ENCODE measurements around the gene BCAS4.

The BCAS4 gene

DNA sequence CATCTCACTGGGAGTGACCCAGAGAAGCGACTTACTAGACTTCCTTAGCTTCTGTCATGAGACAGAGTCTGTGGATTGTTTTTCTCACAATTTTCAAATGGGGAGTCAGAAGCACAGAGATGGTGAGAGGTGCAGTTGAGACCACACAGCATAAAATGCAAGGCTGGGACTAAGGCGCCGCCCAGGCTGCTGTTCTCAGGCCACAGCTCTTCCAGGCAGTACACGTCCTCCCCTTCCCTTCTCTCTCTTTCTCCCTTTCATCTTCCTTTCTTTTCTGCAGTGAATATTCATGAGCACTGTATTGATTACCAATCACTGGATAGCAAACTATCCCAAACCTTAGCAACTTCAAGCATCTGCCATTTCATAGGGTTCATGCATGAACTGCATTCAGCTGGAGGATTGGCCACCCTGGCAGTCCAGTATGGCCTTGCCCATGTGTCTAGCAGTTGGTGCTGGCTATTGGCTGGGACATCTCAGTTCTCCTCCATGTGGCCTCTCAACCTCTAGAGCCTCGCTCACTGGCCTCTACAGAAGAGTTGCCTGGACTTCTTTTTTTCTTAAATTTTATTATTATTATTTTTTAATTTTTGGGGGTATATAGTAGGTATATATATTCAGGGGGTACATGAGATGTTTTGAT is 11.4 kb downstream of the BCAS4 start:
- no peaks in the 10 kb centered on the region for H3K79me2 ChIP-seq (ENCODE audit: low read length)
- H3K4me3 ChIP-seq (ENCODE audit: low read length) = no peak overlapping the region
- no peaks in the 10 kb centered on the region for H3K36me3 ChIP-seq (replicated peaks; ENCODE audit: low read depth, low read length)
- H3K27me3 ChIP-seq (ENCODE audit: low read depth, low read length) = no peaks in the 10 kb centered on the region
- H2AFZ ChIP-seq (ENCODE audit: low read depth, low read length) = no peak overlapping the region
- H3K9me3 ChIP-seq (ENCODE audit: insufficient read depth, low read length) = no peaks in the 10 kb centered on the region
- H3K27ac ChIP-seq (ENCODE audit: low read length) = no peak overlapping the region
- H4K20me1 ChIP-seq (ENCODE audit: insufficient read depth, low read length) = no peaks in the 10 kb centered on the region
- TF ChIP-seq, protein P1, sequence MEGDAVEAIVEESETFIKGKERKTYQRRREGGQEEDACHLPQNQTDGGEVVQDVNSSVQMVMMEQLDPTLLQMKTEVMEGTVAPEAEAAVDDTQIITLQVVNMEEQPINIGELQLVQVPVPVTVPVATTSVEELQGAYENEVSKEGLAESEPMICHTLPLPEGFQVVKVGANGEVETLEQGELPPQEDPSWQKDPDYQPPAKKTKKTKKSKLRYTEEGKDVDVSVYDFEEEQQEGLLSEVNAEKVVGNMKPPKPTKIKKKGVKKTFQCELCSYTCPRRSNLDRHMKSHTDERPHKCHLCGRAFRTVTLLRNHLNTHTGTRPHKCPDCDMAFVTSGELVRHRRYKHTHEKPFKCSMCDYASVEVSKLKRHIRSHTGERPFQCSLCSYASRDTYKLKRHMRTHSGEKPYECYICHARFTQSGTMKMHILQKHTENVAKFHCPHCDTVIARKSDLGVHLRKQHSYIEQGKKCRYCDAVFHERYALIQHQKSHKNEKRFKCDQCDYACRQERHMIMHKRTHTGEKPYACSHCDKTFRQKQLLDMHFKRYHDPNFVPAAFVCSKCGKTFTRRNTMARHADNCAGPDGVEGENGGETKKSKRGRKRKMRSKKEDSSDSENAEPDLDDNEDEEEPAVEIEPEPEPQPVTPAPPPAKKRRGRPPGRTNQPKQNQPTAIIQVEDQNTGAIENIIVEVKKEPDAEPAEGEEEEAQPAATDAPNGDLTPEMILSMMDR (IDR thresholded peaks at IDR 0.05; ENCODE audit: low read depth, low read length) = no peak
- TF ChIP-seq EZH2phosphoT487 (IDR thresholded peaks at IDR 0.05; ENCODE audit: low read depth) = no peak
- H3K9ac ChIP-seq (ENCODE audit: low read length) = no peak overlapping the region
- no peak overlapping the region for H3K4me2 ChIP-seq (ENCODE audit: low read length)
- peaks cover 10% of the 10 kb centered on the region for H3K4me1 ChIP-seq (ENCODE audit: low read length)

DNA sequence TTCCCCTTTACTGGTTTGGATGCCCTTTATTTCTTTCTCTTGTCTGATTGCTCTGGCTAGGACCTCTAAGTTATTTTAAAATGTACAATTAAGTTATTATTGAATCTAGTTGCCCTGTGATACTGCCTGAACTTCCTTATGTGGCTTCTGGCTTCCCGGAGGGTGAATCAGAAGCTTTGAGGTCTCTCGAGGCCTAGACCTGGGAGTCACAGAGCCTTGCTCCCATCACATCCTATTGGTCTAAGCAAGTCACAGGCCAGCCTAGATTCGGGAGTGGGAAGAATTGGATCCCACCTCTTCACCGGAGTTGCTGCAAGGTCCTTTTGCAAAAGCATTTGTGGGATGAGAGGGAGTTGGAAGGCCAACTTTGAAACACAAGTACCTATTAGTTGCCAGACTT is 15.2 kb downstream of the BCAS4 start:
- H3K4me3 ChIP-seq (ENCODE audit: low read length) = no peak overlapping the region
- H4K20me1 ChIP-seq (ENCODE audit: insufficient read depth, low read length) = no peaks in the 10 kb centered on the region
- no peak overlapping the region for H3K4me2 ChIP-seq (ENCODE audit: low read length)
- TF ChIP-seq EZH2phosphoT487 (IDR thresholded peaks at IDR 0.05; ENCODE audit: low read depth) = no peak
- TF ChIP-seq, protein P1 (IDR thresholded peaks at IDR 0.05; ENCODE audit: low read depth, low read length) = no peak
- no peaks in the 10 kb centered on the region for H3K27me3 ChIP-seq (ENCODE audit: low read depth, low read length)
- H2AFZ ChIP-seq (ENCODE audit: low read depth, low read length) = no peak overlapping the region
- no peak overlapping the region for H3K9ac ChIP-seq (ENCODE audit: low read length)
- H3K9me3 ChIP-seq (ENCODE audit: insufficient read depth, low read length) = no peaks in the 10 kb centered on the region
- H3K79me2 ChIP-seq (ENCODE audit: low read length) = no peaks in the 10 kb centered on the region
- H3K36me3 ChIP-seq (replicated peaks; ENCODE audit: low read depth, low read length) = no peaks in the 10 kb centered on the region
- peaks cover 5% of the 10 kb centered on the region for H3K4me1 ChIP-seq (ENCODE audit: low read length)
- no peak overlapping the region for H3K27ac ChIP-seq (ENCODE audit: low read length)

DNA sequence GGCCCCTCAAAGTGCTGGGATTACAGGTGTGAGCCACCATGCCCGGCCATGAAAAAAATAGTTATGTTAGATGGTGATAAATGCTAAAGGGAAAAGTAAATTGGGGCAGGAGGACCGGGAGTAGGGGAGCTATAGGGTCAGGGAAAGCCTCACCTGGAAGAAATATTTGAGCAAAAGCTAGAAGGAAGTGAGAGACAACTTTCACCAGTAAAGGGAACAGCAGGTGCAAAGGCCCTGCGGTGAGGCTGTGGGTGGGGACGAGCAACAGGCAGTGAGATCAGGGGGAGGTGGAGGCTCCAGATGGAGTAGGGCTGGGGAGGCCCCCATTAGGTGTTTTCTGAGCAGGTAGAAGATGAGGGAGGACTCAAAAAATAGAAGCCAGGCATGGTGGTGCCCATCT is 16.0 kb downstream of the BCAS4 start:
- no peaks in the 10 kb centered on the region for H3K79me2 ChIP-seq (ENCODE audit: low read length)
- H2AFZ ChIP-seq (ENCODE audit: low read depth, low read length) = no peak overlapping the region
- no peaks in the 10 kb centered on the region for H3K36me3 ChIP-seq (replicated peaks; ENCODE audit: low read depth, low read length)
- TF ChIP-seq EZH2phosphoT487 (IDR thresholded peaks at IDR 0.05; ENCODE audit: low read depth) = no peak
- TF ChIP-seq, protein P1 (IDR thresholded peaks at IDR 0.05; ENCODE audit: low read depth, low read length) = no peak
- no peak overlapping the region for H3K4me3 ChIP-seq (ENCODE audit: low read length)
- no peak overlapping the region for H3K9ac ChIP-seq (ENCODE audit: low read length)
- H4K20me1 ChIP-seq (ENCODE audit: insufficient read depth, low read length) = no peaks in the 10 kb centered on the region
- H3K4me1 ChIP-seq (ENCODE audit: low read length) = peaks cover 10% of the 10 kb centered on the region
- no peaks in the 10 kb centered on the region for H3K27me3 ChIP-seq (ENCODE audit: low read depth, low read length)
- no peak overlapping the region for H3K27ac ChIP-seq (ENCODE audit: low read length)
- no peak overlapping the region for H3K4me2 ChIP-seq (ENCODE audit: low read length)
- no peaks in the 10 kb centered on the region for H3K9me3 ChIP-seq (ENCODE audit: insufficient read depth, low read length)

DNA sequence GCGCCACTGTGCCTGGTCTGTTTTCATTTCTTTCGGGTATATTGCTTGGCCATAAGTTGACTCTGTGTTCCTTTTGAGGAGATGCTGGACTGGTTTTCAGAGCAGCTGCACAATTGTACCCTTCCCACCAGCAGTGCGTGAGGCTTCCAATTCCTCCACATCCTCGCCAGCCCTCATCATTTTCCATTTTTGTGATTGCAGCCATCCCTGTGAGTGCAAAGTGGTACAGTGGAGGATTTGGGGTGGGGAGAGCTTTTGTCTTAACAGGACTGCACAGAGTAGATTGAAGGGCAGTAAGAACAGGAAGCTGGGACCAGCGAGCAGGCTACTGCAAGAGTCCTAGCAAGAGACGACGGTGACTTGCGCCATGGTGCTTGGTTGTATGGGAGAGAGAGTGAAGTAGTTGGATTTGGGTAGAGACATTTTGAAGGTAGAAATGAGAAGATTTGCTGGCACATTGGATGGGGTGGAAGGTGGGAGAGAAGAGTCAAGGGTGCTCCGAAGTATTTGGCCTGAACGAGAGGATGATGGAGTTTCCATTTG is 18.3 kb downstream of the BCAS4 start:
- Histone ChIP-seq H3K4me3 (ENCODE audit: low read length) (no peak overlapping the region), H3K9me3 (ENCODE audit: insufficient read depth, low read length) (no peaks in the 10 kb centered on the region; the same call in 1 of the 2 replicates), H2AFZ (ENCODE audit: low read depth, low read length) (no peak overlapping the region), H3K36me3 (replicated peaks; ENCODE audit: low read depth, low read length) (no peaks in the 10 kb centered on the region), H3K4me2 (ENCODE audit: low read length) (no peak overlapping the region), H3K27ac (ENCODE audit: low read length) (no peak overlapping the region), H4K20me1 (ENCODE audit: insufficient read depth, low read length) (no peaks in the 10 kb centered on the region), H3K9ac (ENCODE audit: low read length) (no peak overlapping the region), H3K4me1 (ENCODE audit: low read length) (peaks cover 21% of the 10 kb centered on the region), H3K79me2 (ENCODE audit: low read length) (no peaks in the 10 kb centered on the region), H3K27me3 (ENCODE audit: low read depth, low read length) (no peaks in the 10 kb centered on the region)
- TF ChIP-seq, protein P1 (IDR thresholded peaks at IDR 0.05; ENCODE audit: low read depth, low read length) = no peak
- no peak for TF ChIP-seq EZH2phosphoT487 (IDR thresholded peaks at IDR 0.05; ENCODE audit: low read depth)

Measured in OCI-LY3 (cell line).